HG03558 (cell line): ENCODE data around the gene TASL.
"Not testable (repeated sequence)": the region's sequence is repeated elsewhere in the genome, so short reads cannot be mapped to it uniquely, and the experiment has no call there.

ENCODE experiments used
- ATAC-seq: cut with Tn5 transposase; IDR thresholded peaks from one replicate; pipeline ENCODE4 v1.9.1; 2021; ENCODE audit warnings: moderate number of reproducible peaks; ENCODE audit not compliant: unreplicated experiment; ENCODE audit errors: extremely low read depth

Gene TASL

DNA sequence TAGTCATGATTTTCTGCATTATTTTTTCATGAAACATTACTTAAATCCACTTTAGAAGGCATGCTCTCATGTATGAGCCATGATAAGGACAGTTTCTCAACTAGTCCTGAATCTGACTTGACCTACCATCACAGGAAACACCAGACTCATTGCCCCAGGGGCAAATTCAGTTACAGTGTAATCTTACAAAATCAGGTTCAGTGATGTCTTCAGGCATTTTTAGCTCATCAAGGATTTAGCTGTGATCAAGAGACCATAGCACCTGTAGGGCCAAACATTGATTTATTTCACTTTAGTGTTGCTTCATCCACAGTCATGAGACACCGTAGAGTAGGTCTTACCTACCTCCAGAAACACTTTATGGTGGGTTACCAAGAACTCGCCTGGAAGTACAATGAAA lies 3.1 kb upstream of the TASL start:
- ATAC-seq = no peak

DNA sequence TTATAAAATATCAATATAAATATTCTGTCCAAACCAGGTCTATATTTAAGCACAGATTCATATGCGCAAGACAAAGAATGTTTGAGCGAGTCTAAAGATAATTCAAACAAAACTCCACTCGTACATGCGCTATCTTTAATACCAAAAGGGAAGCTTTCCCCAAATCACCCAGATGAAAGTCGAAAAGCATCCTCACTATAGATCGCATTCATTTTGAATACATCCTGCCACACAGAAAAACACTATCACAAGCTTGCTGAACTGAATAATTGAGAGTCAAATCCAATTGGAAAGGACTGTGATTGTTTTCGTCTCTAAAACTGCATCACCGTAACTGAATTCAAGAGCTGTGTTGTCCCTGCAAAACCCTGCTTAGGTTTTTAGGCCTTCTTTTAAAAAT lies 685 bp downstream of the TASL start:
- ATAC-seq = no peak

DNA sequence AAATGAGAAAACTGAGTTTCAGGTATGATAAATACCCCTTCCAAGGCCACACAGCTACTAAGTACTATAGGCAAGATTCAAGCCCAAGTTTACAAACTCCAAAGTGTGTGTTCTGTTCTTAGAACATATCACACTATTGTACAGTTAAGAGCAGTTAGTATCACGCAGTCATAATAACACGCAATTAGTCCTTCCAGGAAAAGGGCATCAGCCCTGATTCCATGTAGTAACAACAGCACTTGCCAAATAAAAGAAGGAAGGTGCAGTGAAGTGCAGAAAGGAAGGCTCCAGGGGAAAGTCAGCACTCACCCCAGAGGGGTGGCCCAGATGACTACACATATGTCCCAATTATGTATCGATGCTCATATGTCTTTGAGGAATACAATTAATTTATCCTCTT lies 4.4 kb downstream of the TASL start:
- ATAC-seq = no peak

DNA sequence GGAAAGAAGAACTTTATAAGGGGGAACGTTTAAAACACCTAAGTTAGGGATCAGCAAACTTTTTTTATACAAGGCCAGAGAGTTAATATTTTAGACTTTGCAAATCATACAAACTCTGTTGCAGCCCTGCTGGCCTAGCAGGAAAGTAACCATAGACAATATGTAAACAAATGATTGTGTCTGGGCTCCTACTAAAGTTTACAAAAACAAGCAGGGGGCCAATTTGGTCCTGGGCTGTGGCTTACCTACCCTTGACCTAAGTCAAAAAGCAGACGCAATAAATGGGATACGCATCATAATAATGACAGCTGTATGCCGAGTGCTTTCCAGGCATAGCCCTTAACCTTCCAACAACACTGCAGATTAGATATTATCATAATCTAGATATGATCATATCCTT lies 4.9 kb downstream of the TASL start:
- no peak for ATAC-seq

DNA sequence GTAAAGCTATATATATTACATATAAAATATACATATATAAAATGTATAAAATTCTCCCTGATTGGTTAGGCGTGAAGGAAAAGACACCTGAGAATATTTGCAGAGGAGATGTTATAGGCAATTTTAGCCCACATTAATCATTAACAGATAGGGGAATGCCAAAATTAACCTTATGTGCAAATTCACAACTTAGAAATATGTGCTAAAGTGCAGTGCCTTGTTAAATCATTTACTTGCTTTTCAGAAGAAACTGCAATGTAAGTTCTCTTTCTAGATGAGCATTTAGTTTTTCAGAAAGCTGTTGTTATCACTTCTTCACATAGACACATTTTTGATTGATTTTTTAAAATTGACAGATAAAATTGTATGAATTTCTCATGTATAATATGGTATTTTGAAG lies 5.6 kb downstream of the TASL start:
- peak; percentile 40 for ATAC-seq

DNA sequence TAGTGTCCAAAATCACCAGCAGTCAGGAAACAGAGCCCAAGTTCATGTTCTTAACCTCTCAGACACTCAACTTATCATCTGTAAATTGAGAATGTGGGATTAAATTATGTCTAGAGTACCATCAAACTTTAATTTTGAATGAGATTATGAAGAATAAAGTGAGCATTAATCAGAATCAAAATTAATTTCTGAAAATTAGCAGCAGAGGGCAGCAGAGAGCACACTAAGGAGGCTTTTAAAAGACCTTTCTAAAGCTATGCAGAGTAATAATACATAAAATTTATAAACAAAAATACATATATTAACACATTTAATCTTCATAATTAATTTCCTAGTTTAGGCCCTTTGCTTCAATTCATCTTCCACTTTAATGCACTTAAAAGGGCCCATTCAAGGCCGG lies 7.1 kb downstream of the TASL start:
- no peak for ATAC-seq

DNA sequence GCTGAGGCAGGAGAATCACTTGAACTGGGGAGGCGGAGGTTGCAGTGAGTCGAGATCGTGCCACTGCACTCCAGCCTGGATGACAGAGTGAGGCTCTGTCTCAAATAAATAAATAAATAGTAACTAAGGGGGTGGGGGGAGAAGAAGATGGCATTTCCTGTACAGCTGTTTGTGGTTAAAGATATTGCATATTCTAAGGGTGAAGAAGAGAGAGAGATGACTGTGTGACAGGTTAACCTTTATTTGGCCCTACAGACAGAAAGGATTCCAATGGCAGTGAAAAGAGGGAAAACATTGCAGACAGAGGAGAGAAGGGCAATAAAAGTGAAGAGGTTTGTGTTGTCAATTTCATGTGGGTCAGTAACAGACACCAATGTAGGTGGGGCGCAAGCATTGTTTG lies 9.4 kb downstream of the TASL start:
- ATAC-seq = peak; percentile 62

DNA sequence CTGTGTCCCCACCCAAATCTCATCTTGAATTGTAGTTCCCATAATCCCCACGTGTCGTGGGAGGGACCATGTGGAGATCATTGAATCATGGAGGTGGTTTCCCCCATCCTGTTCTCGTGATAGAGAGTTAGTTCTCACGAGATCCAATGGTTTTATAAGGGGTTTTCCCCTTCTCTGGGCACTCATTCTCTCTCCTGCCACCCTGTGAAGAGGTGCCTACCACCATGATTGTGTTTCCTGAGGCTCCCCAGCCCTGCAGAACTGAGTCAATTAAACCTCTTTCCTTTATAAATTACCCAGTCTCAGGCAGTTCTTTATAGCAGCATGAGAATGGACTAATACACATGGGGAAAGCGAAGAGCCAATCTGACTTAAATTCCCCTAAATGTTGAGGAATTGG lies 14.5 kb downstream of the TASL start:
- ATAC-seq = not testable (repeated sequence)

DNA sequence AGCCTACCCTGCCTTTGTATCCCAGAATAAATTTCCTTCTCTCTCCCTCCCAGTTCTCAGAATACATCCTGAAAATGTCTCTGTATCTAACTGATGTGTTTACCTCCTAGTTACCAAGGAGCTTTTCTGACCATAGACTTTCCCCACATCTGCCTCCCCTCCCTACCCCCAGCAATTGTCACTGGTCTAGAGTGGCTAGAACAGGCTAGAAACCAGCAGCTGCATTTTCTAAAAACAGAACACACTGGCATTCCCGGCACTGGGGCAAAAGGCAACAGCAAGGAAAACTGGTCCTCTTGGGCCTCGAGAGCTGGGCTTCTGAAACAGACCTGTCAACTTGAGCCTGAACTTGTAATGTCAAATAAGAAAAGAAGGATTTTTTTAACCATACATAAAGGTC lies 16.4 kb downstream of the TASL start:
- no peak for ATAC-seq

DNA sequence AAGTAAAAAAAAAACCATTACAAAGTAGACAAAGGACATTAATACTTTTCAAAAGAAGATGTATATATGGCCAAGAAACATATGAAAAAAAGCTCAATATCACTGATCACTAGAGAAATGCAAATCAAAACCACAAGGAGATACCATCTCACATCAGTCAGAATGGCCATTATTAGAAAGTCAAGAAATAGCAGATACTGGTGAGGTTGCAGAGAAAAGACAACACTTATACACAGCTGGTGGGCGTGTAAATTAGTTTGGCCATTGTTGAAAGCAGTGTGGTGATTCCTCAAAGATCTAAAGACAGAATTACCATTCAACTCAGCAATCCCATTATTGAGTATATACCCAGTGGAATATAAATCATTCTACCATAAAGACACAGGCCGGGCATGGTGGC lies 39.3 kb downstream of the TASL start:
- no peak for ATAC-seq

DNA sequence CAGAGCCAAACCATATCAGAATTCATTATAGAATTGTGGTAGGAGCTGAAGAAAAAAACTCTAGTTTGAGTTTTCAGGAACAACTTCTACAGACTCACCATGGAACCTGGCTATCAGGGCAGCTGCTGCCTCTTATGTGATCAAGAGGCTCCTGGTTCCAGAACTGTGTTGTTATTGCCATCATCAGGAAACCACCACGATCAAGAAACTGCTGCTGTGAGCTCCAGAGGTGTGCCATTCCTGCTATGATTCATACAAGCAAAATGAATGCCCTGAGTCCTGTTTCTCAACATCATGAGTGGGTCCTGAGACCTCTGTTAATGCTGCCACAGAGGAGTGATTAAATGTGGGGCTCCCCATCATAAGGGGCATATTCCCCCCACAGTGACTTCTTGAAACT lies 43.7 kb downstream of the TASL start:
- ATAC-seq = no peak

DNA sequence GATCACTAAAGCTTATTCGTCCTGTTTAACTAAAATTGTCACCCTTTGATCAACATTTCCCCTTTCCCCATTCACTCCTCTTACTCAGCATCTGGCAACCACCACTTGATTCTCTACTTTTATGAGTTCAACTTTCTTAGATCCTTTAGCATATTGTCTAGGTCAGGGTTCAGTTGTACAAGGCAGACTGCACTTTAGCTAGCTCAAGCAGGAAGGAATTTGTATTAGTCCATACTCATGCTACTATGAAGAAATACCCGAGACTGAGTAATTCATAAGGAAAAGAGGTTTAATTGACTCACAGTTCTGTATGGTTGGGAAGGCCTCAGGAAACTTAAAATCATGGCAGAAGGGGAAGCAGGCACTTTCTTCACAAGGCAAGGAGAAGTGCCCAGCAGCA lies 44.3 kb downstream of the TASL start:
- no peak for ATAC-seq

DNA sequence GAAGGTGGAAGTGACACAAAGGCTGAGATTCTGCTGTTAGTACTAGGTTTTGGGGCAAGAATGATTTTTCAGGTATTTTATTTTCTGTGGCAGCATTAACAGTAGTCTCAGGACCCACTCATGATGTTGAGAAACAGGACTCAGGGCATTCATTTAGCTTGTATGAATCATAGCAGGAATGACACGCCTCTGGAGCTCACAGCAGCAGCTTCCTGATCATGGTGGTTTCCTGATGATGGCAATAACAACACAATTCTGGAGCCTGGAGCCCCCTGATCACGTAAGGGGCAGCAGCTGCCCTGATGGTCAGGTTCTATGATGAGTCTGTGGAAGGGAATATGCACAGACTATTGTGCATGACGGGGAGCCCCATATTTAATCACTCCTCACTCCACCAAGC lies 47.0 kb downstream of the TASL start:
- no peak for ATAC-seq

DNA sequence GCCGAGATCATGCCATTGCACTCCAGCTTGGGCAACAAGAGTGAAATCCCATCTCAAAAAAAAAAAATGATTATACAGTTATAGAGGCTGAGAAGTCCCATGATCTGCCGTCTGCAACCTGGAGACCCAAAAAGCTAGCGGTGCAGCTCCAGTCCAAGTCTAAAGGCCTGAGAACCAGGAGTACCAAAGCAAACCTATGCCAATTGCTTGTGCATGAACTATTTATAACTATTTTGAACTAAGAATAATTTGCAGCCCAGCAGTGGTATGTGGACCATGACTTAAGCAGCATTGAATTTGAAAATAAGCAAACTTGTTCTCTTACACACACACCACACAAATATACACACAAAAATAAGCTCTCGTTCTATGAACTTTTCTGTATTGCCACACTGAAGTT lies 51.8 kb downstream of the TASL start:
- ATAC-seq = no peak

DNA sequence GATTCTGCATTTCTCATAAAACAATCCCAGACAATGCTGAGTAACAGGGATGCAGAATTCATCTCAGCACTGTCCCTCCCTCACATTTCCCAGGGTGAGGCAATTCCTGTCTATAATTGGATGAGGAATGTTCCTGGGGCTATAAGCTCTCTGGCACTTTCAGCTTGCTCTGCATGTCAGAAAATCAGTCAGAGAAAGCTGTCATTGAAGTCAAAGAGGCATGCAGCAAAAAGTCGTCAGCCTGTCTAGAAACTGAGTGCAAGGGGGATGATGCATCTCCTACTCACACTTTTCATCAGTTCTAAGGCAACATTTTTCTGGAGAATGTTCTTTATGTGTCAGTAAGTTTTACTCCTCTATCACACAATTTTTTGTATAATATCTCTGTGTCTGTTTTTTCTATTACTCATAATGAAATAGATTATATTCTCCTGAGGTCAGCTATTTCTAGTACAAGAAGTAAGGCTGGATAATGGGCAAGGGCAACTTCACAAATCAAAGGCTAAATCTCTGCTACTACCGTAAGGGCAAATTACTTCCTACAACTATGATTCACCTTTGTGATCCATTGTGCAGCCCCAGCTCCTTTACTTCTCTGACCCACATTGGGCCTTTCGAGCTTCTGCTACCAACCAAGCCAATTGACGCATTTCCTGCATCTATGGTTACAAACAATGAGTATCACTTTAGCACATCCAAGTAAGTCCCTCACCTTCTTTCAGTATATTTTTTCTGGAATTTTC lies 56.0 kb downstream of the TASL start:
- no peak for ATAC-seq

DNA sequence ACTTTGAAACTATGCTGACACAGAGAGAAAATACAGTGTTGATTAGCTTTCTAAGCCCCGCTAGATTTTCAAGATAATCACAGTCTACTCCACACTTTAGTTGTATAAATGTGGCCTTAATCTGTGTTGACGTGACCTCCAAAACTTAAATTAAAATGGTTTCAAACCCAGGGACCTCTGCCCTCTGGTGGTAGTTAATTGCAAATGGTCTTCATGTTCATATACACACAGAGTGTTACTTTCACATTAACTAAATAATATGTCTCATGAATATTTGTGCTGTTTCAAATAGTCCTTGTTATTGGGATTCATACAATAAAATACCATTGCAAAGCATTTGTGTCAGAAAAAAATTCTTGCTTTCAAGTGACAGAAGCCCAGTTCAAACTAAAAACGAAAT lies 64.3 kb downstream of the TASL start:
- no peak for ATAC-seq
